Measurements from ENCODE around the gene RPRD1B.

Gene RPRD1B, protein sequence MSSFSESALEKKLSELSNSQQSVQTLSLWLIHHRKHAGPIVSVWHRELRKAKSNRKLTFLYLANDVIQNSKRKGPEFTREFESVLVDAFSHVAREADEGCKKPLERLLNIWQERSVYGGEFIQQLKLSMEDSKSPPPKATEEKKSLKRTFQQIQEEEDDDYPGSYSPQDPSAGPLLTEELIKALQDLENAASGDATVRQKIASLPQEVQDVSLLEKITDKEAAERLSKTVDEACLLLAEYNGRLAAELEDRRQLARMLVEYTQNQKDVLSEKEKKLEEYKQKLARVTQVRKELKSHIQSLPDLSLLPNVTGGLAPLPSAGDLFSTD

DNA sequence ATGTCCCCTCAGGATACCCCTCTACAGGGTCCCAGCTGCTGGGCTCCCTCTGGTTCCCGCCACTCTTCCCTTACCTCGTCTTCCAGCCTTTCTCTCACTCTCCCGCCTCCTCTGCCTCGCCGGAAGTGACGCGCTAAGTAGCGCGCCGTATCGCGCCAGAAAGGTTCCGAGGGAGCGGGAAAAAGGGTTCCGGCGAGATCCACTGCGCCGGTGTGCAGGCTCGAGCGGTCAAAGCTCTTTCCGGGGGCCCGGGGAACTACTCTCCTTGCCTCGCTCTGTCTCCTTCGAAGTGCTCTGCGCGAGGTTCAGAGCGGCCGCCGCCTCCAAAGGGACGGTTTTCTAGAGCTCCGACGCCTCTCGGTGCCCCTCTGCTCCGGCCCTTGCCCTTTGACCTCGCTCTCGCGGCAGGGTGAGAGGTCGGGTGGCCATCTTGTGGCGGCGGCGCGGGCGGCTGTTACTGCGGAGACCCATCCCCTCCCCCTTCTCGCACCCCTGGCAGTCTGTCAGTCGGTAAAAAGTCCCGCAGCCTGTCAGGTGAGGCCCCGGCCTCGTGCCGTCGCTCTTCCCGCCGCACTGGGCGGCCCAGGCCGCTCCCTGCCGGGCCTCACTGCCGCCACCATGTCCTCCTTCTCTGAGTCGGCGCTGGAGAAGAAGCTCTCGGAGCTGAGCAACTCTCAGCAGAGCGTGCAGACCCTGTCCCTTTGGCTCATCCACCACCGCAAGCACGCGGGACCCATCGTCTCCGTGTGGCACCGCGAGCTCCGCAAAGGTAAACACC is at the start of gene RPRD1B, which contains the start of gene TTI1:
Gene RPRD1B, plus strand, starts transcription at position 417 of the 778 bp plus-strand sequence. Its CDS starts 202 bp downstream, at position 619.
Gene TTI1, minus strand, starts transcription at position 127 of the 778 bp plus-strand sequence. CDS start 19,640 bp downstream, outside the sequence.
- DNase-seq (ENCODE audit: low read depth, low spot score), result peak; percentile 67

DNA sequence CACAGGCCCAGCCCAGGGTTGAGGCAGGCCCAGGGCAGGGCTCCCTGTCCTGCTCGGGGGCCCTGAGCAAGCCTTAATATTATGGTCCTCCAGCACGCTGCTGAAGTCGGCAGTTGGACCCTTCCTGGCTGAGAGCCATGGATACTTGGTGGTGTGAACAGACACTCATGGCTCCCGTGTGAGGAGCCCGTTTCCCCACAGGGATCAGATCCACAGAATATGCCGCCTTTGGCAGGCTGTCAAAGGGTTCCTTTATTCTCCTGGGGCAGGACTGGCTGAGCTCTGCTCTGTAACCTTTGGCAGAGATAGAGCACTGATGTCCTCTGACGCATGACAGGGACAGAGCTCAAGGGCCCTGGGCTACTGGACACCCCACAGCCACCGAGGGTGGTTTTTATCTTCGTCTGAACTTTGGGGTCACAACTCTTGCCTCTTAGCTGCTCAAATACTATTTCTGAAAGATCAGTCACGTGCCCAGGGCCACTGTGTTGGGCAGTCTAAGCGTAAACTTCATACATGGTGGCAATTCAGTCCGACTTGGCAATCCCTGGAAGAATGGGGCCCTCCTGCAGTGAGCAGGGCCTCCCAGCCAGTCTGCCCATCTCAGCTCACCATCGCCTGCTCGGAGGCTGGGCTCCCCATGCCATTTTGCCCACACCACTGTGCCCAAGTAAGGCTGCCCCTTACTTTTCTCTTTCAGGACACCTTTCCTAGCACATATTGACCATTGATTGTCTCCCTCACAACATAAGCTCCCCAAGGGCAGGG is 49.3 kb upstream of the RPRD1B start:
- no peak for DNase-seq (ENCODE audit: low read depth, low spot score)

DNA sequence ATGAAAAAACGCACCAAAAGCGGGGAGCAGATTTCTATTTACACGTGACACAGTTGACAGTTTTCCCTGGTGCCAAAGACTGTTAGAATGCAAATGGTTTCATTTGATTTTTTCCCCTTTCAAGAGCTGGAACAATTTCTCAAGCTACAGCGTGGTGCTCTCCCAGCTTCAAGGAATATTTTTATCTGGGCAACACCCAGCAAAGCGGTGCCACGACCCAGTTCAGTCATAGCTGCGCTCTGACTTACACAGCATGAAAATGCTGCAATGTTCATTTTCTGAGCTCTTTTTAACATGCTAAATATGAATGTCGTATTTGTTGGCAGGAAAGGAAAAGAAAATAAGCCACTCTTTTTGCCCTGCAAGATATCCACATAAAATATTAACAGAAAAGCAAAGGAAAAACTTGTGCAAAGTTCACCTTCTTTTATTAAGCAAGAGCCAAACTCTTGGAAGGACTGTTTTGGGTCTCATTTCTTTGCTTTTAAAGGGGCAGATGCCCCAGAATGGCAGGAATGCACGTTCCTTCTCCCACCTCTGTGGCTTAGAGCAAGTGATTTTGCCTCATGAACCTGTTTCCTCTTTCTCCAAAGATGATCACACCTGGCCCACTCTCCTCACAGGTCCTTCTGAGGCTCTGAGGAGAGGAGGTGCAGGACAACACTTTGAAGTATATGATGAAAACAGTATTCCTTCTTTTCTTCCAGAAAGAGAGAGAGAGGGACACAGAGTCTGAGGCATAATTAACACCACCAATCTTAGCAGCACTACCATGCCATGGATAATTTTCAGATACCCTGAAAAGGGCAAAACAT is 47.3 kb upstream of the RPRD1B start:
- no peak for DNase-seq (ENCODE audit: low read depth, low spot score)

DNA sequence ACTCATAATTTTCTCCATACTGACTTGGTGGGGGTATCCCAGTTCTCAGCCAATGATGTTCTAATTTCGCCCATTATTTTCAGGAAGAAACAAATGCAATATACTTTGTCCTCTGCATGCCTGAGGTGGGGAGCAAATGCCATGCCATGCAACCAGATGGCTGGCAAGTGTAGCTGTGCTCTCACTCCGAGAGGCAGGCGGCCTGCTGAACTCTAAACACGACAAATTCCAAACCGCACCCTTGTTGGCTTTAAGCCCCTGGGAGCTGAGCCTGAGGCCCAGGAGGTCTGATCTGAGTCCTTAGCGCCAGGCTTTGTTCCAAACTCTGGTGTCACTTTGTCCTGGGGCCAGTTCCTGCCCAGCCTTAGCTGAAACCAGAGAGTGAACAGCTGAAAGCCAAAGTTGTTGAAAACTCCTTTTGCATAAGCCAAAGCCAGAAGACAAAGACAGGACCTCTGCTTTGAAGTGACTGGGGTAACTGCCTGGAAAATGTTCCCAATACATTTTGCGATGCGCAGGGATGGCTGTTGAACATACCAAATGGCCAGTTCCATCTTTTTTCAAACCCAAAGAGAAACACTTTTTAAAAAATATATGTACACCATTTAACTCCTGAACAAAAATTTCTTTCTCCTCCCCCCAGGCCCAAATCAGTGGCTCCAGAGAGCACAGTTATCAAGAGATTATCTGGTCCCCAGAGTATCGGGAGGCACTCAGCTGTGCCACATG is 46.5 kb upstream of the RPRD1B start:
- no peak for DNase-seq (ENCODE audit: low read depth, low spot score)

DNA sequence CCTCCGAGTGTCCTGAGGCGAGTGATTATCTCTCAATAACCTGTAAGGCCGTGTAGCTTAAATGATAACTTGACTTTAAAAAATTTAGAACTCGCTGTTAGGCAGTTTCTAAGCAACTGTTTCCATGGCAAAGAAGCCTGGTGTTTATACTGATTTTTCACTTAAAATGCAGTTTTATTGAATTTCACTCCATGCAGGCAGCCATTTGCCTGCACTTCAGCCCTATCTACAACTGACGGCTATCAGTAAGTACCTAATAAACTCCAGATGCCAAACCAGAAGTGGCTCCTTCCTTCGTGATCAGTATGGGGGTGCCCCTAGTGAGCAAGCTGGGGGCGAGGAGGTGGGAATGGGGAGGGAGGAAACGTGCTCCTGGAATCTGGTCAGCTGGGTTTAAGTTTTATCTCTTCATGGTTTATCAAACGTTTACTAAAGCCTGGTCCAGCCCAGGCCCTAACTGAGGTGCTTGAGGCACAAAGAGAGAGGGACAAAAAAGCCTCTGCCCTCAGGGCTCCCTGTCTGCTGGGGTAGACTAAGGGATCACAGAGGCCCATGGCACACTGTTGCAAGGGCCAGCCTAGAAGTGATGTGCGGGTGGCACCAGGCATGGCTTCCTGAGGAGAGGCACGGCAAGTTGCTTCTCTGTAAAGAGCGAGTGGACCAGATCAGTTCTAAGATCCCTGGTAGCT is 45.8 kb upstream of the RPRD1B start:
- DNase-seq (ENCODE audit: low read depth, low spot score), result no peak

DNA sequence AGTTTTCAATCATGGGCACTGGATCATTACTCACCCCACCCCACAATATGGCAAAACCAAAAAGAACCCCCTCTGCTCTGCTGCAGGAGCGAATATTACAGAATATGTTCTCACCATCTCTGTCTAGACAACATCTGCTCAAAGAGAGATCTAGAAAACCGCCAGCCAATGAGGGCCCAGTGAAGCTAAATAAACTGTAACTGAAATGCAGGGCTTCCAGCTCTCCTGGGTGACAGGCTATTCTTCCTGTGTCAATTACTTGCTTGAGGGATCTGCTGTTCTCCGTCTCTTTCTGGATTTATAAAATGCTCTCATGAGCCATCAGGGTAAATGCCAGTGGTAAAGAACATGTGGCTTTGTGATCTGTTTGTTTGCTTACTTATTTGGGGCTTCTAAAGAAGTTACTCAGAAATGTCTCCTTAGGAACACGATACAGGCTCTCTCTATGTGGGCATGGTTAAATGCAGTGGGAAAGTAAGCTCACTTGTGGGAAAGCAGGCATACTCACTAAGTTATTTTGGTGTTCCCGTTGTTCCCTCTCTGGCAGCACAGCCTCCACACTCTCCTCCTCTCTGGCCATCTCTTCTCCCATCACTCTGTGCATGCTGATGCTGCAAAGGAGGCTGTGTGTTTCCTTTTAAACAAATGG is 45.1 kb upstream of the RPRD1B start:
- no peak for DNase-seq (ENCODE audit: low read depth, low spot score)

DNA sequence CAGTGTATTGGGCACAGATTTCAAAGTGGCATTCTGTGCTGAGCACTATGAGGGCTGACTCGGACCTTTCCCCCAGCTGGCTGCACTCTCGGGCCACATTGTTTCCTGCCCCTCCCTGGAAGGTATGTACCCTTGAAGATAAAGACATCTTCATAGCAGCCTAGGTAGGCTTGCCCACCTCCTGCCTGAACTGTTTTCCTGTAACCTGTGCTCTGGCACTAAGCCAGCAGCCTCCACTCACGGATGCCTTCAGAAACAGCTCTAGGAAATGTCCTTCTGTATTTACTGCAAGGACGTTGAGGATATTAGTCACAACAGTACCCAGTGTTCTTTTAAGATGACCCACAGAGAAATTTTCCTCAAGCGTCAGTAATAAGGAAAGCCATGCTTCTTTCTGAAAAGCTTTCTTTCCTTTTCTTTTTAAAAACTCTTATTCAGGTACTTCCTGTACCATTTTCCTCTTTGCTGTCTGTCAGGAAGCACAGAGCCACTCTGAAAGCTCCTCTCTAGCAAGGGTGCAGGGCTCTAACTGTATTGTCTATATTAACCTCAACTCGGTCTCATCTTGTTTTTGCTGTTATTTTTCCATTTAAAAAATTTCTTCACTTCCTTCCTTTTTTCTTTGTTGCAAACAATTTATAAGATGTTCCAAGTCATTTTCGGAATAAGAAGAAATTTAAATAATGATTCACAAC is 43.8 kb upstream of the RPRD1B start:
- no peak for DNase-seq (ENCODE audit: low read depth, low spot score)

DNA sequence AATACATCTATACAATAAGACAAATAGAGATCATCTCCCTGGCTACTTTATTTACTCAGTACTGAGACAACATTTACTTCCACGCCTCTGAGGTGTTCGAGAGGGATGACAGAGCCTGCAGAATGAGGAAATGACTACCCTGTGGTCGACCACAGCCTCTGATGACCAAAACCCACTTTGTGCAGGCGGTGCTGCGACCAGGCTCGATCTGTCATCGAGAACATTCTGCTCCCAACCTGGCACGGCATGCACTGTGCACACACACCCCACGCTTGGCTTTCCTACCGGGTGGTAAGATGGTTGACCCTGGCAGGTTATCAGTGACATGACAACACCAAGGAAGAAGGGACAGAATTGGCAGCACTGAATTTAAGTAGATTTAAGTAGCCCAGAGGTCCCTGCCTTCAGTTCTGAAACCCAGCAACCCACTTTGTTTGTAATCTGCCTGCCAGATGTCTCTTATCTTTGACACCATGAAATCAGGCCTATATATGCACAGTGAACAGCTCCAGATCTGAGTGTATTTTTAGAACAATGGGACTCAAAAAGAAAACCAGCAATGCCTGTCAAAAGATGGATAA is 42.9 kb upstream of the RPRD1B start:
- no peak for DNase-seq (ENCODE audit: low read depth, low spot score)

DNA sequence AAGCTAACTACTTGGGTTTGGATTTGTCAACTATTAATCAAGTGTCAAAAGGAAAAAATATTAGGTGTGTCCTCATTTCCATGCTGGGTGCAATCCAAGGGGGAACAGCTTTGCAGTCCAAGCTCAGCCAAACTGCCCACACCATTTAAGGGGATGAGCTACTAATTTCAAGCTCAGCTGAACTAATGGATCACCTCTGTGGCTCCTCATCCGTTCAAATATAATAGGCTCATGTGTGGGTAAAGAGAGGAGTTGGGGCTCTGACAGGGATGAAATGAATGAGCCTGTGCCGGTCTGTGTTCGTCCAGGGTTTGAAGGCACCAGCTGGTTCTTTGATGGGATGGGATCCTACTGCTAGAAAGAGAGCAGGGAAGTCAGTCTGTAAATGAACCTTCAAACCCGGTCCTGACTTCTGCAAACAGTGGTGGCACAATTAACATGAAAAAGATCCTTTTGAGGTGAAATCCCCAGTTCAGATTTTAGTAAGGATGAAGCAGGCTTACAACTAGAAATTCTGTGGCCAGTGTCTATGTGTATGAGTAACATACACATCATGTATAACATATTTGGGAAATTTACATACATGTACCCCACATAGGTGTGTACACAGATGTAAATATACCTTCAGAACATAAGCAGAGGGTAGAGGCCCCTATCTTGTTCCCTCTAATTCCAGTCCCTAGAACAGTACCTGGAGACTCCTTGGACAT is 42.2 kb upstream of the RPRD1B start:
- no peak for DNase-seq (ENCODE audit: low read depth, low spot score)

DNA sequence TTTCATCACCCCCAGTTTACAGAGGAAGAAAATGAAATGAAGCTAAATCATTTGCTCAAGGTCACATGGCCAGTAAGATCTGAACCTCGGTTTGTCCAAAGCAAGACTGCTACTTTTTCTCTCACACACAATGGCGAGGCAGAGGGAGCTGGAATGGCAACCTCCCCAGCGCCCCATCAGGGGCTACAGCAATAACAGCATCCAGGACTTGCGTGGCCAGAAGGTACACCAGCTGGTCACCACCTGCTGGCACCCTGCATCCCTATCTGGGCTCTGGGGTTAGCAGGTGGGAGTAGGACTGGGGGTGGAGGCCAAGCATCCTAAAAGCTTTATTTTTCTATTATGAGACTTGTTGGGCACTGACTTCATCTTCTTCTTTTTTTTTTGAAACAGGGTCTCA is 41.6 kb upstream of the RPRD1B start:
- no peak for DNase-seq (ENCODE audit: low read depth, low spot score)

DNA sequence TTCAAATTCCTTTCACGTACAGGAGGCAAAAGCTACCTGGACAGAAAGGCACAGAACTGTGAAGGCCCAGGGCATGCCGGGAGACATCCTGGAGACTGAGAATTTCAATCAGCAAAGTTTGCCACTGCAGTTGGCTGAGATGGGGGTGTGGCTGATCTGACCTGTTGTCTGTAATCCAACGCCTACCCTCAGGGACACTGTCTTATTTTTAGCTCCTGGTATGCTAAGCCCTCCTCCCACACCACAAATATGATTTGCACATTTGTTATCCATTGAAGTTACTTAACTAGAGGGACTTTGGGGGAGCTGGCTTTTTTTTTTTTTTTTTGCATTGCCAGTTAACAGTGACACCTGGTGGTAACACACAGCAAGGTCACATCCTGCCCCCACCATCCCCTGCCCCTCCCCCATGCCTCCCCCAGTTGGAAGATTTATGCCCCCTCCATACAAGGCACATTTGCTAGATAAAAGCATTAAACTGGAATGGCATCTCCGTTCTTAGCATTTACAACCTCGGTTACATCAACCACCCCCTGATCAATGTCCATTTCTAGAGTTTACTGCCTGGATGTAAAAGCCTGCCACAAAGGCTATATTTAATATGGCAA is 40.6 kb upstream of the RPRD1B start:
- no peak for DNase-seq (ENCODE audit: low read depth, low spot score)

DNA sequence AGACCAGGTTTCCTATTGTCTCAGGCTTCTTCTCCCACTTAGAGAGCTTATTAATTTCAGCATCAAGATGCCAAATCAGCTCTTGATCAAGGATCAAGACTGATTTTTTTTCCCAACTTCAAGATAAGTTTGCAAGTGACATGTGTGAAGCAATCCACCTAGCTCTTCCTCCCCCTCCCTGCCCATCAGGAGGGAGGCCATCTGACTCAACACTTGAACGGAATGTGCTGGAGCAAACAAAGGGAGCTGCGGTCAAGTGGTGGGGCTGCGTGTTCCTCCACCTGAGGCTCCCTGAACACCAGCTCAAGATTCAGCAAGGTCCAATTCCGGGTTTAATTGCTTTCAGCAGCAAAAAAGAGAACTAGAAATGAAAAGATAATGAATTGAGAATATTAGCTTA is 39.0 kb upstream of the RPRD1B start:
- DNase-seq (ENCODE audit: low read depth, low spot score), result no peak

DNA sequence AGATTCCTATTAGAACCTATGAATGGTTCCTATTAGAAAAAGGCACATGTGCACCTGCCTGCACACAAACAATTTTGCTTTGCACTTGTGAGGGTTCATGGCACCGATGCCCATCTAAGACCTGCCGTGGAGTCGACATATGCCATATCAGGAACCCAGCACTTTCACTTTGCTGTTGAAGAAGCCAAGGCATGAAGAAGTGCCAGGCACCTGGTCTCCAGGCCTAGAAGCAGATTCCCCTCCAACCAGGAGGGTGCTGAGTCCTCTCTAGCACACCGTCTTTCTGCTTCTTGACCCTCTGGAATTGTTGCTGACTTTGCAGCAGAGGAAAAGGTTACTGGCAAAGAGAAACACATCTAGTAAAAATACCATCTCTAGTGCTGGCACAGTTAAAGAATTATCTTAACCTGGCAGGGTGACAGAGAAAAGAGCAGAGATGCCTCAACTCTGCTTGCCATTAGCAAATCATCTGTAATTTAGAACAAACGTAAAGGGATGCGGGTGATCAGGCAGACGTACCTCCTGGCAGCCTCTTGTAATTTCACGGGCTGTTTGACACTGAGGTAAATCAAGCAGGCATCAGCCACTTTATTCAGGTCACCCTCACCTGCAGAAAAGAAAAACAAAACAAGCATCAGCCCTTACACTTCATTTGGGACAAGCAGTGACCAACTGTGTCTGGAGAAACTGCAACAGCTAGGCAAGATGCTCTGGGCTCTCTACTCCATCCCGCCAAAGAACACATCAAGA is 37.5 kb upstream of the RPRD1B start:
- no peak for DNase-seq (ENCODE audit: low read depth, low spot score)

DNA sequence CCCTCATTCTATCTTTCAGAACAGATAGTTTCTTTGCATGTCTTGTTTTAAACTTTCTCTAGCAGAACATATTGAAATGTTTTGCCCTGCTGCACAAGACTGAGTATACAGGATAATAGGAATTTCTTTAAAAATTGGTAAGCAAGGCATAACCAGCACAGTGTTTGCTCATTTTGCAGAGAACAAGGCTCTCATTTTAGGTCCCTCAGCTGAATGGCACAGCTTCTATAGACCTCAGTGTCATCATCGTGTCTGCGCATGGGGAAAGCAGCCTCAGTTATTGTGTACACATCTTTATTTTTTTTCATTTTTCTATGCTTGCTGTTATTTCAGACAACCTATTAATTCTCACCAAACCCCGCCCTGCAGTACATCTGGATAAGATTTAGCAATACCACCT is 36.0 kb upstream of the RPRD1B start:
- no peak for DNase-seq (ENCODE audit: low read depth, low spot score)

DNA sequence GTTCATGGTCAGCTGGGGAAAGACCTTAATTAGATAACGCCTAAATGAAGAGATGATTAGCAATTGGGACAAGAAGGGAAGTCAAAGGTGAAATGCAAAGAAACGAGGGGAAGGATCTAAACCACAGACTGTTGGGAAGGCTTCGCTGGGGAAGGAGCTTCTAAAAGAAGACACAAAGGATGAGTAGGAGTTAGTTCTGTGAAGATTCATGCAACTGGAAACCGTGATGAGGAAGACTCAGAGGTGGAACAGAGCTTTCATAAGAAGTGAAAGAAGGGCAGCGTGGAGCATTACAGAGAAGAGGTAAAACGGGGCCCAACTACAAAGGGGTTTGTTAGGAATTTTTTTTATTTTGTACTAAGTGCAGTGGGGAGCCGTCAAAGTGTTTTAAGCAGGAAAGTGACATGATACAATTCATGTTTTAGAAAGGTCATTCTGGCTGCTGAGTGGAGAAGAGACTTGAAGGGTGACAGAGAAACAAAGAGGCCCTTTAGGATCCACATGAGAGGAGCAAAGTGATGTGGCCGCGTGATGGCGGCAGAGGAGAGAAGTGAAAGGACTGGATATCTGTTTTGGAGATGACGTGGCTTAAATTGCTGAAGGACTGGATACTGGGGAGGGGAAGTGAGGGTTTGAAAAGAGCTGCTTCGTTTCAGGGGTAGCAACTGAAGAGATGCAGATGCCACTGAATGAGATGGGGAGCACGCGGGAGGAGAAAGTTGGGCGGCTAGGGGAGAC is 33.9 kb upstream of the RPRD1B start:
- no peak for DNase-seq (ENCODE audit: low read depth, low spot score)

DNA sequence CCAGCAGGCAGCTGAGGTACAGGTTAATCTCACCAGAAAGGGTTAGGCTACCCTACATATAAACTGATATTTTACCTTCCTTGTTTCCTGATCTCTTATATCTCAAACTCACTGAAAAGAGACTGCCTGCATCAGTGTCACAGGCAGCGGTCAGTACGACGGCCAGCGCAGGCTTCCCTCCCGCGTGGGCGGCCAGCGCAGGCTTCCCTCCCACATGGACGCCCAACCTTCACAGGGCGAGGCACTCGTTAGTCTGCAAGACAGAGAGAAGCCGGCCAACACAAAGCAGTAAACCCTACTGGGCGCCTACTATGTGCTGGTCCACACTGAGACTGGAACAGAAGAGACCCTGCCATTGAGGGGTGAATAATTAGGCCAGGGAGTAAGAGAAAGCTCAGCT is 33.3 kb upstream of the RPRD1B start:
- no peak for DNase-seq (ENCODE audit: low read depth, low spot score)

All from brain pericyte (primary cell).